HG02885 (cell line): ENCODE measurements around the gene GAS6.

Source experiments
- ATAC-seq: cut with Tn5 transposase; IDR thresholded peaks from one replicate; pipeline ENCODE4 v1.9.1; 2021; ENCODE audit warnings: mild to moderate bottlenecking; ENCODE audit not compliant: unreplicated experiment, poor library complexity

The GAS6 gene

GRCh38 chr13:113783200-113783881, 80.5 kb downstream of the GAS6 start:
- ATAC-seq = no peak

- ATAC-seq = no peak
Observed at GRCh38 chr13:113782472-113782871, 81.4 kb downstream of the GAS6 start.

- no peak for ATAC-seq
Observed at GRCh38 chr13:113781571-113781970, 82.3 kb downstream of the GAS6 start.

GRCh38 chr13:113777311-113778260, 86.3 kb downstream of the GAS6 start:
- no peak for ATAC-seq

- ATAC-seq = no peak
Observed at GRCh38 chr13:113776231-113777125, 87.4 kb downstream of the GAS6 start.

- no peak for ATAC-seq
Observed at GRCh38 chr13:113775451-113776145, 88.3 kb downstream of the GAS6 start.

GRCh38 chr13:113774177-113775107, 89.4 kb downstream of the GAS6 start:
- ATAC-seq = no peak

GRCh38 chr13:113771709-113772331, 92.1 kb downstream of the GAS6 start:
- ATAC-seq = no peak

- no peak for ATAC-seq
Observed at GRCh38 chr13:113770937-113771336, 92.9 kb downstream of the GAS6 start.
